GM12878 (cell line): ENCODE measurements around the gene BRINP3. TPM values are rescaled to one million over a fixed set of nuclear protein-coding genes. Genes with fewer than 3 reads are reported as not detected.

ENCODE experiments used
- ATAC-seq: fragments of 200-7000 bp; cut with Tn5 transposase; 3 replicates; pipeline ENCODE4 v1.9.1; 2020; ENCODE audit warnings: mild to moderate bottlenecking, moderate library complexity
- BruUV-seq: library from RNA; stranded (reverse); fragments of 400-500 nt; replicated peaks from 2 replicates; lab custom pipeline; 2021; lab: Mats Ljungman, UMichigan
- CTCF ChIA-PET: fragments of 300-600 bp; sonication (Branson Sonifier 250); formaldehyde crosslinking; extraction: SDS; loops from one replicate; lab custom pipeline; 2021; ENCODE audit warnings: inconsistent platforms; lab: Yijun Ruan, JAX
- POLR2A ChIA-PET: fragments of 350-600 bp; formaldehyde crosslinking; extraction: SDS; loops from one replicate; lab custom pipeline; 2021; ENCODE audit warnings: inconsistent platforms; lab: Charles Lee
- RAD21 ChIA-PET: fragments of 300-600 bp; sonication (Branson Sonifier 250); formaldehyde crosslinking; loops from one replicate; lab custom pipeline; 2023; ENCODE audit warnings: antibody characterized with exemption; ENCODE audit not compliant: unreplicated experiment; lab: Charles Lee
- SMC1A ChIA-PET: fragments of 300-600 bp; sonication (Branson Sonifier 250); formaldehyde crosslinking; loops from one replicate; lab custom pipeline; 2023; ENCODE audit not compliant: unreplicated experiment, uncharacterized antibody; lab: Charles Lee
- DNase-seq: peaks from one replicate; pipeline ENCODE4 v3.0.0-alpha.2; 2011; ENCODE audit warnings: low read depth, low spot score
- FAIRE-seq: peaks from 3 replicates; lab custom pipeline; 2011; peaks lifted over from hg19 to GRCh38; lab: Jason Lieb, UNC
- H2AFZ ChIP-seq: 2 replicates; pipeline ENCODE4 v1.6.0; 2011; ENCODE audit warnings: low read depth, low read length, control low read depth; ENCODE audit not compliant: control insufficient read depth
- H3K27ac ChIP-seq: 2 replicates; pipeline ENCODE4 v1.5.1; 2011; ENCODE audit warnings: control low read depth; ENCODE audit not compliant: control insufficient read depth, insufficient read depth
- H3K27me3 ChIP-seq, 2 experiments: replicated peaks in 1 of 2; 2 replicates each; pipeline versions ENCODE4 v1.6.0 to v1.6.1; 2011; ENCODE audit warnings: low read length in 1 of 2; ENCODE audit not compliant: control insufficient read depth in 2 of 2, insufficient read depth in 2 of 2
- H3K36me3 ChIP-seq, 2 experiments: 2 replicates each; pipeline ENCODE4 v1.5.1; 2011; ENCODE audit warnings: low read length in 1 of 2; ENCODE audit not compliant: control insufficient read depth in 2 of 2, insufficient read depth in 2 of 2
- H3K4me1 ChIP-seq: 2 replicates; pipeline ENCODE4 v1.6.1; 2011; ENCODE audit warnings: mild to moderate bottlenecking, low read length, moderate library complexity, mixed read lengths; ENCODE audit not compliant: control insufficient read depth, insufficient read depth
- H3K4me2 ChIP-seq: 2 replicates; pipeline ENCODE4 v1.6.0; 2011; ENCODE audit warnings: control low read depth; ENCODE audit not compliant: control insufficient read depth, insufficient read depth
- H3K4me3 ChIP-seq: fragments of 200-600 bp; sonication (generic); 2 replicates; pipeline ENCODE4 v1.5.1; 2016
- H3K79me2 ChIP-seq: 2 replicates; pipeline ENCODE4 v1.6.0; 2011; ENCODE audit warnings: low read length; ENCODE audit not compliant: control insufficient read depth, insufficient read depth
- H3K9ac ChIP-seq: 2 replicates; pipeline ENCODE4 v1.8.0; 2011; ENCODE audit warnings: low read length, control low read depth, mixed read lengths; ENCODE audit not compliant: control insufficient read depth, insufficient read depth
- H3K9me3 ChIP-seq: replicated peaks from 3 replicates; pipeline ENCODE4 v1.5.1; 2011; ENCODE audit warnings: mild to moderate bottlenecking, low read length; ENCODE audit not compliant: control insufficient read depth, insufficient read depth
- H4K20me1 ChIP-seq: 2 replicates; pipeline ENCODE4 v1.6.0; 2011; ENCODE audit not compliant: control insufficient read depth, insufficient read depth
- BCLAF1 ChIP-seq: fragments of 450-650 bp; IDR thresholded peaks from 2 replicates; pipeline ENCODE4 v1.6.1; 2017; ENCODE audit warnings: antibody characterized with exemption, mild to moderate bottlenecking, moderate library complexity
- EP300 ChIP-seq, 2 experiments: fragments of 150-350 bp in 1 of 2; IDR thresholded peaks; 2 replicates each; pipeline ENCODE4 v1.6.1; 2011 to 2012; ENCODE audit warnings: low read depth in 2 of 2, low read length in 2 of 2, borderline replicate concordance in 1 of 2, improper control_type of control experiment in 1 of 2, inconsistent platforms in 1 of 2; ENCODE audit not compliant: control insufficient read depth in 1 of 2
- MXI1 ChIP-seq: fragments of 150-350 bp; IDR thresholded peaks from 2 replicates; pipeline ENCODE4 v1.6.1; 2011; ENCODE audit warnings: low read depth, mild to moderate bottlenecking, inconsistent platforms, low read length, improper control_type of control experiment
- NR2C1 ChIP-seq: fragments of 450-650 bp; IDR thresholded peaks from 2 replicates; pipeline ENCODE4 v1.6.1; 2017; ENCODE audit warnings: antibody characterized with exemption, mild to moderate bottlenecking, moderate library complexity
- REST ChIP-seq: IDR thresholded peaks from 2 replicates; pipeline ENCODE4 v1.6.1; 2012; ENCODE audit warnings: mild to moderate bottlenecking, low read depth, low read length
- SIX5 ChIP-seq: IDR thresholded peaks from 2 replicates; pipeline ENCODE4 v1.6.1; 2011; ENCODE audit warnings: mild to moderate bottlenecking, low read depth, low read length, moderate library complexity; ENCODE audit not compliant: severe bottlenecking
- STAT3 ChIP-seq: IDR thresholded peaks from 2 replicates; pipeline ENCODE4 v1.6.1; 2011; ENCODE audit warnings: low read depth, low read length, improper control_type of control experiment
- ZBTB33 ChIP-seq: fragments of 450-650 bp; IDR thresholded peaks from 2 replicates; pipeline ENCODE4 v1.6.1; 2017; ENCODE audit warnings: mild to moderate bottlenecking
- ZBTB40 ChIP-seq: fragments of 450-650 bp; IDR thresholded peaks from 2 replicates; pipeline ENCODE4 v1.6.1; 2016; ENCODE audit warnings: mild to moderate bottlenecking, moderate library complexity, borderline replicate concordance
- WGBS: methylation state at CpG from one replicate; pipeline ENCODE4 v1.1.6; 2016; ENCODE audit warnings: low lambda C conversion rate; ENCODE audit not compliant: insufficient replicate concordance, insufficient coverage; ENCODE audit errors: missing lambda C conversion rate; 5-methylcytosine and 5-hydroxymethylcytosine counted together
- in situ Hi-C: fragments of 300-500 bp; cut with MboI; formaldehyde crosslinking; loops from 9 replicates; pipeline ENCODE4 v1.14.3; 2018; ENCODE audit warnings: mixed read lengths
- intact Hi-C: fragments of 100-400 bp; cut with micrococcal nuclease; formaldehyde crosslinking; loops from one replicate; pipeline ENCODE4 v1.14.2; 2022; ENCODE audit not compliant: unreplicated experiment
- polyA plus RNA-seq, 11 experiments: library from polyadenylated mRNA; depleted of rRNA in 4 of 11; unstranded in 6 of 11; stranded (reverse) in 5 of 11; fragments of >200 nt; fragmentation: Nextera tagmentation in 4 of 11; fragmentation: Illumina TruSeq in 1 of 11; extraction: Ambion mirVana in 4 of 11; extraction: Trizol in 1 of 11; gene quantifications; 1 replicate in 1 of 11; 2 replicates in 10 of 11; pipeline versions ENCODE4 v1.2.1 to v1.2.3, GENCODE V29; 2011 to 2016; ENCODE audit warnings: inconsistent platforms in 2 of 11, missing spikeins in 2 of 11, low read depth in 1 of 11
- total RNA-seq, 4 experiments: library from RNA; depleted of rRNA in 3 of 4; stranded (reverse); fragments of >200 nt in 3 of 4; fragmentation: Illumina TruSeq in 1 of 4; extraction: Trizol in 1 of 4; gene quantifications; 2 replicates each; pipeline versions ENCODE4 v1.2.1 to v1.2.3, GENCODE V29; 2013 to 2021

Gene BRINP3
- total and polyA plus RNA-seq, 10 of the 15 experiments (the other 5 are each of a cell fraction or from before 2014, with no cell fraction given), result under 0.01 TPM; not detected in 9

- no peak for FAIRE-seq
- H3K4me3 ChIP-seq, result no peak overlapping the region
- no peaks in the 10 kb centered on the region for H3K27me3 ChIP-seq
- in situ Hi-C loops, result no loop called here
- H3K4me1 ChIP-seq, result no peaks in the 10 kb centered on the region
- ChIA-PET POLR2A (no interaction called here), RAD21 (no interaction called here), CTCF (no interaction called here)
- no peak overlapping the region for H3K27ac ChIP-seq
- no peaks in the 10 kb centered on the region for H3K9me3 ChIP-seq
- no peak for DNase-seq
- WGBS, result 36% methylated on average over 1 of the region's 1 CpG
- no peak for ATAC-seq
- no TSS peak for BruUV-seq
- no peak overlapping the region for H2AFZ ChIP-seq
- H3K4me2 ChIP-seq, result no peak overlapping the region
- TF ChIP-seq MXI1, result no peak
- TF ChIP-seq SIX5, result no peak
- no peak for TF ChIP-seq REST
- no peak for TF ChIP-seq ZBTB40
- TF ChIP-seq EP300 (IDR thresholded peaks at IDR 0.05; ENCODE audit: borderline replicate concordance in 1 of 2, control insufficient read depth in 1 of 2, low read depth in 2 of 2, low read length in 2 of 2), result no peak
- TF ChIP-seq BCLAF1, result no peak
- no peak for TF ChIP-seq ZBTB33
- no peak for TF ChIP-seq NR2C1
- TF ChIP-seq STAT3, result no peak
- TF ChIP-seq, all 136 proteins: peak for 0
- no peaks in the 10 kb centered on the region for H3K36me3 ChIP-seq
- intact Hi-C loops, result no loop called here
- no peaks in the 10 kb centered on the region for H3K79me2 ChIP-seq
- SMC1A ChIA-PET, result no interaction called here
- H3K9ac ChIP-seq, result no peak overlapping the region
- no peaks in the 10 kb centered on the region for H4K20me1 ChIP-seq
Observed at GRCh38 chr1:190140644-190141043, 337.0 kb downstream of the BRINP3 start.
